Measurements from ENCODE around the gene UPF3B.
"Not testable (repeated sequence)": the region's sequence is repeated elsewhere in the genome, so short reads cannot be mapped to it uniquely, and the experiment has no call there.

Gene UPF3B

DNA sequence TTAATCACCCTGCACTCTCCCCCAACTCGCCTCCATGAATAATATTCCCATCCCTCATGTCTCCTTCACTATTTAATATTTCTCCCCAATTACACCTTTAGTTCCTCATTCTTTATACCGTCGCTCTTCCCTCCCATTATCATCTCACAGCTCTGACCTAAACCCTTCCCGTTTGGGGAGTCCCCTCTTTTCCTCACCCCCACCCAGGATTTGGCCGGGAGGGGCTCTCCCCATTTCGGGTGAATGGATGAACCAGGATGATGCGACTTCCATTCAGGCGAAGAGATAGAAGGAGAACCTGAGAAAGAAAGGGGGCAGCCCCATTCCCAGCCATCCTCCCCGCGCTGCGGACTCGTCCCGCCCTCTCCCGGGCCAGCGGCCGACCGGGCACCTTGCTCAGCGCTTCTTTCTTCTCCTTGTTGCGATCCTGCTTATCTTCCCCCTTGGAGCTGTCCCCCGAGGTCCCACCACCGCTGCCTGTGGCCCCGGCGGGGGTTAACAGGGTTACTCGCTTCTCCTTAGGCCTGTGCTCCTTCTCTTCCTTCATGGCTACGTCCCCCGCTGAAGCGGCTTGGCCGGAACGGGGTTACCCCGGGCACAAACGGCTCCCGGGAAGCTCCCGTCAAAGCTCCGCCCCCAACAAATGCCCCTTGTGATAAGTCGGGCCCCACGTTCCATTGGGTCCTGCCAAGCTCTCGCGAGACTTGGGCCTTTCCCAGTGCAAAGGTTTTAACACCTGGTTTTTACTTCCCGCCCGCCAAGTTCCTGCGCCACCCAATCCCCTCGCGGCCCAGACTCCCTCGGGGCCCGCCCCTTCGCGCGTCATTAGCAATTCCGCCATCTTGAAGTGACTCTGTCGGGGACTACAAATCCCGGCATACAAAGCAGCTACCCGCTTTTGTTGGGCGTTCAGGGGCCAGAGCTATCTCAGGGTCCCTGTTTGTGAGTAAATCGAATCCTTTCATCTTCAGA lies at the start of gene UPF3B:
Gene UPF3B (minus strand): TSS at position 582 of the 972 bp plus-strand sequence. CDS start 35 bp downstream, at position 547.
- DNase-seq: peak; percentile 96 to 97 (median 97)

- DNase-seq: no peak
Measured at GRCh38 chrX:119900976-119901375, 48.2 kb upstream of the UPF3B start.

GRCh38 chrX:119899125-119899524 lies 46.4 kb upstream of the UPF3B start:
- DNase-seq: peak; percentile 62 to 87 (median 84)

- no peak for DNase-seq
Measured at GRCh38 chrX:119895843-119896326, 43.1 kb upstream of the UPF3B start, which contains the start of gene AKAP14. AKAP14 (plus strand) TSS chrX:119895893; CDS start chrX:119903224, 7,331 bp downstream.

DNA sequence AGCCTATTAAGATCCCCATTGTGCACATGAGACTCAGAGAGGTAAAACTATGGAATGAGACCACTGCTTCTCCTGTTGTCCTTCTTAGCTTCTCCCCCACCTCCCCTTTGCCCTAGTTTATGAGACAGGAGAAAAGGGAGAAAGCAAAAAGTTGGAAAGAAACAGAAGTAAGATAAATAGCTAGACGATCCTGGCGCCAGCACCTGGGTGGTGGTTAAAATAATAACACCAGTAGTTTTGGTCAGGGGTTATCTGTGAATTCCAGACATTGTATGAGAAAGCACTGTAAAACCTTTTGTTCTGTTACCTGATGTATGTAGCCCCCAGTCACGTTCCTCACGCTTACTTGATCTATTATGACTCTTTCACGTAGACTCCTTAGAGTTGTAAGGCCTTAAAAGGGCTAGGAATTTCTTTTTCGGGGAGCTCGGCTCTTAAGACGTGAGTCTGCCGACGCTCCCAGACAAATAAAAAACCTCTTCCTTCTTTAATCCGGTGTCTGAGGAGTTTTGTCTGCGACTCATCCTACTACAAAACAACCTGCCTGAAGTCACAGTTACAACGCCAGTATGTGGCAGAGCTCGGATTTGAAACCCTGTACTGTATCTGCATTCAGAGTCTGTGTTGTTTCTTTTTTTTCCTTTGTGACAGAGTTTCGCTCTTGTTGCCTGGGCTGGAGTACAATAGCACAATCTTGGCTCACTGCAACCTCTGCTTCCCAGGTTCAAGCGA lies 39.4 kb upstream of the UPF3B start:
- DNase-seq: not testable (repeated sequence)

DNA sequence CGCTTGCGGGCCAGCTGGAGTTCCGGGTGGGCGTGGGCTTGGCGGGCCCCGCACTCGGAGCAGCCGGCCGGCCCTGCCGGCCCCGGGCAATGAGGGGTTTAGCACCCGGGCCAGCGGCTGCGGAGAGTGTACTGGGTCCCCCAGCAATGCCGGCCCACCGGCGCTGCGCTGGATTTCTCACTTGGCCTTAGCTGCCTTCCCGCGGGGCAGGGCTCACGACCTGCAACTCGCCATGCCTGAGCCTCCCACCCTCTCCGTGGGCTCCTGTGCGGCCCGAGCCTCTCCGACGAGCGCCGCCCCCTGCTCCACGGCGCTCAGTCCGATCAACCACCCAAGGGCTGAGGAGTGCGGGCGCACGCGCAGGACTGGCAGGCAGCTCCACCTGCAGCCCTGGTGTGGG lies 37.9 kb upstream of the UPF3B start:
- DNase-seq: not testable (repeated sequence)

DNA sequence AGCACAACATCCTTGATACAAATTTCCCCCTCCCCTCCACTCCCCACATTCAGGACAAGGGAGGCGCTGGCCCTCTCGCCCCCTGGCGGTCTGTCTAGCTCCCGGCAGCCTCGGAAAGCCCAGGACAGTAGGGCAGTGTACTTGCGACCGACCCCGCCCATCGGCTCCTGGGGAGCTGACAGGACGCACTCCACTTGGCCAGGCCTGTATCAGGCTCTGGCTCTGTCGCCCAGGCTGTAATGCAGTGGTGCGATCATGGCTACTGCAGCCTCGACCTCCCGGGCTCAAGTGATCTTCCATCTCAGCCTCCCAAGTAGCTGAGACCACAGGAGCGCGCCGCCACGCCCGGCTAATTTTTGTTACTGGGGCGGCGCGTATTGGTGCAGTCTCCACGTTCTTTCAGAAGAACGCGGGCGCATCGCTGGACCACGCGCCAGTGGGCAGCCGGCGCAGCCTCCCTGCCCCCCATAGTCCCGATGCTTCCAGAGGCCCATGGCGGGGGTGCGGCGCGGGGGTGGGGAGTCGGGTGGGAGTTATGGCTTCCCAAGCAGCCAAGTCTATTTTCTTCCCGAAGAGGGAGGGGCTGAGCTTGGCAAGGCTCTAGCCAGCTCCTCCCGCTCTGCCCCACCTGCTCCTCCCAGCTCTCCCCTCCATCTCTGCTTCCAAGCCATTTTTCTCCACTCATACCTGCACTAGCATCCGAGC lies 35.1 kb upstream of the UPF3B start:
- peak; percentile 68 to 86 (median 73) for DNase-seq

GRCh38 chrX:119885554-119886428 lies 33.0 kb upstream of the UPF3B start:
- DNase-seq: peak; percentile 8 to 32 (median 21)

- peak; percentile 45 to 58 (median 50) for DNase-seq
Measured at GRCh38 chrX:119880552-119881437, 28.0 kb upstream of the UPF3B start.

DNA sequence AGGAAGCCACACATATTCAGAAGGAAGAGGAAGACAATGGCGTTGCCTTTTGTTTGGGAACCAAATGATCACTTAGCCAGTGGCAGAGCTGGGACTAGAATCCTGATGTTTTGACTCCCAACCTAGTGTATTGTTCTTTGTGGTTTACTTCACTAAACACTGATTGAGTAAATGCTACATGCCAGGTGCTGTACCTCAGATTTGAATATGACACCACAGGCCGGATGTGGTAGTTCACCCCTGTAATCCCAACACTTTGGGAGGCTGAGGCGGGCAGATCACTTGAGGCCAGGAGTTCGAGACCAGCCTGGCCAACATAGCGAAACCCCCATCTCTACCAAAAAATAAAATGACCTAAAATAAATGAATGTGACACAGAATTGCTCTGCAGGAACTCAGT lies 27.3 kb upstream of the UPF3B start:
- DNase-seq: no peak

- DNase-seq: no peak
Measured at GRCh38 chrX:119878740-119879139, 26.0 kb upstream of the UPF3B start.

DNA sequence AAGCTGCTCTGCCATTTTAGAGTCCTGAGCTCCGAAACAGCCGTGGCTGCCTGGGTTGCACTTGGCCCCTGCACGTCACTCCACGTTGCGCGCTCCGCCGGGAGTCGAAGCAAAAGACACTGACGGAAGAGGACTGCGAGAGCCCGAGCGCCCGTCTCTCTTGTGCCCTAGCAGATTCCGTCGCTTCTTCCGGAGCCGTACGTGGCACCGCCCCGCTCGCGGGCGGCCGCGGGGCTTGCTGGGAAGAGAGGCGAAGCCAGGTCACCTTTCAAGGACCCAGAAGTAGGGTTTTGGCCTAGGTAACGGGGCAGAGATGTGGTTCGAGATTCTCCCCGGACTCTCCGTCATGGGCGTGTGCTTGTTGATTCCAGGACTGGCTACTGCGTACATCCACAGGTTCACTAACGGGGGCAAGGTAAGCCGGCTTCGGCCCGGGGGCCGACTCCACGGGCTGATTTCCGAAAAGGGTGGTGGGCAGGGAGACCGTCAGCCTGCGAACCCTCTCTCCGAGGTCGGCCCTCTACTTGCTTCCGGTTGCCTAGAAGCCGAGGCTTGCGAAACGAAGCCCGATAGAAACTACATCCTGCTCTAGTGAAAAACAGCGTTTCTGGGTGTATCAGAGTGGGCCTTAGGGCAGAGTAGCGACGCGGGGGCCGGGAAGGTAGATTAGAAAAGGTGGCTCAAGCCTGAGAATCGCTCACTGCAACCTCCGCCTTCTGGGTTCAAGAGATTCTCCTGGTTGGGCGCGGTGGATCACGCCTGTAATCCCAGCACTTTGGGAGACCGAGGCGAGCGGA lies 19.0 kb upstream of the UPF3B start, which contains the start of the genes NDUFA1 and RNF113A:
Gene NDUFA1 (plus strand): TSS at position 234 of the 797 bp plus-strand sequence. CDS start 80 bp downstream, at position 314.
Gene RNF113A (minus strand): TSS at position 135 of the 797 bp plus-strand sequence. CDS start 120 bp downstream, at position 15.
- DNase-seq: peak; percentile 85 to 92 (median 89)

GRCh38 chrX:119871245-119871598 lies 18.5 kb upstream of the UPF3B start:
- peak; percentile 38 to 43 (median 39) for DNase-seq

DNA sequence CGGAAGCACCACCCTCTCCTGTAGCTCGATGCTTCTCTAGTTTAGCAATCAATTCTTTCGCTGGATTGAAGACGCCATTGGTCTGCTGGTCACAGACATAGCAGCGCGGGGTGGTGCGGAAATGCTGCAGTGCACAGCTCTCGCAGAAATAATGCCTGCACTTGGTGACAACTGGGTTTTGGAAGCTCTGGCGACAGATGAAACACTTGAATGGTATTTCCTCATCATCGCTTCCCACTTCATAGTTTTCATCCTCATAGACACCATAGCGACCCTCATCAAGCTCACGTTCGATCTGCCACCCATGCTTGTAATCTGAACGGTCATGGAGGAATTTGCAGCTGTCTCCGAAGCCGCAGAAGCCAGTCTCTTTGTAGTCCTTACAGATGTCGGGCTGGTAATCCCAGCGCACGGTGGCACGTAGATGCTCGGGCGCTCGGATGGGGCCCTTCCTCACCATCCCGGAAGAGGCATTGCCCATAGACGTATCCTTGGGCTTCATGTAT lies 17.9 kb upstream of the UPF3B start:
- DNase-seq: peak; percentile 24 to 43 (median 34)

DNA sequence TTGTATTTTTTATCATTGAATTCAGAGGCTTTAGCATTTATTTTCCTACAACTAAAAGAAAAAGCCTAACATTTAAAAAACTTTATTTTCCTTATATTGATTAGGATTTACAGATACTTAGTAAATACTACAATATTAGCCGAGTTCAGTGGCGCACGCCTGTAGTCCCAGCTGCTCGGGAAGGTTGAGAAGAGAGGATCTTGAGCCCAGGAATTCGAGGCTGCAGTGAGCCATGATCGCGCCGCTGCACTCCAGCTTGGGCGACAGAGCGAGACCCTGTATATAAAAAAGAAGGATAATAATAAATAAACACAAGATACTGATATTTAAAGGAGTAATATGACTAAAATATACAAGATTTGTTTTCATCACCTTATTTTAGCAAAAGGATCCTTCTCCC lies 681 bp upstream of the UPF3B start:
- DNase-seq: no peak

DNA sequence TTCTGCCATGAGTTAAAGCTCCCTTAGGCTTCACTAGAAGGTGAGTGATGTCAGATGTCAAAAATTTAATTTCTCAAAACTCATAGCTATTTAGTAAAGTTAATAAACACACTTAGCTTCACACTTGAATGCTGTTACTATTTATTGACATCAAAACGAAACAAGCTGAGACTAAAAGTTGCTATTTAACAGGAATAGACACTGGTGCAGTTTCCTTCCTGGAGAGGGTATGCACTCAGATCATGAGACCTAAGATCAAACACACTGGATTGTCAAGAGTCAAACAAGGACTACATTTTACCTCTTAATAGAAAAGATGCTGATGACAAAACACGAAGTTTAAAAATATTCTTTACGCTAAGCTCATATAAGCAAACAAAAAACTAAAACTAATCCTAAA lies 18.9 kb downstream of the UPF3B start:
- no peak for DNase-seq

GRCh38 chrX:119828446-119828845 lies 24.3 kb downstream of the UPF3B start:
- DNase-seq: no peak

DNA sequence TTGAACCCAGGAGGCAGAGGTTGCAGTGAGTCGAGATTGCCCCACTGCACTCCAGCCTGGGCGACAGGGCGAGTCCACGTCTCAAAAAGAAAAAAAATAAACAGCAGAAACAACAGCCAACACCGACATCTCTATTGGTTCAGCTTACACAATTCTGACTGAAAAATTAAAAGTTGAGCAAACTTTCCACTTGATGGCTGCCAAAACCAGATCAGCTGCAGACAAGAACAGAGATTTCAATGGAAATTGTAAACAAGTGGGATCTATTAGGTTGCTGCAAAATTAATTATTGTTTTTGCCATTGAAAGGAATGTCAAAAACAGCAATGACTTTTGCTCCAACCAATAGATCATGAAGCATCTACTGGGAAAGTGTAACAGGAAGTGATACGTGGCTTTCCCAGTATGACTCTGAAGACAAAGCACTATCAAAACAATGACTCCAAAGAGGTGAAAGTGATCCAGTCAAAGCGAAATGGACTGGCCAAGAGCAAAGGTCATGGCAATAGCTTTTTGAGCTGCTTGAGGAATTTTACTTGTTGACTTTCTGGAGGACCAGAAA lies 26.3 kb downstream of the UPF3B start:
- DNase-seq: peak in 1 of 3 donors; percentile 10

DNA sequence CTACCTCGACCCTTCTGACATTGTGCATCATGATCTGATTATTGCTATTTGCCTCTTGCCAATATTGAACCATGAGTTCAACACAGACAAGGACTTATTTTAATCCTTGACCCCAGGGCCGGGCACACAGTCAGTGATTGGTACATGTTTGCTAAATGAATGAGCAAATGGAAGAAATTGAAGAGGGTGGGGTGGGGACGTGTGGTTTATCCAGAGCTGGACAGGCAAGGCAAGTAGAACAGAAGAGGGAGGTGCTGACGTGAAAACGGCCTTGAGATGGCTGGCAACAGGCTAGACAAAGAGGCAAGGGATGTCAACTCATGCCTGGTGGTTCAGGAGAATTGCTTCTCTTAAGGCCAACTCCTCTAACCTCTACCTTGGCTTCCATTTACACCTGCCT lies 28.5 kb downstream of the UPF3B start:
- DNase-seq: not testable (repeated sequence)
